Activated CD8-positive, alpha-beta T cell treated with anti-CD3 and anti-CD28 coated beads for 36 hours (primary cell): ENCODE data around the gene CASP8. TPM values are rescaled to one million over a fixed set of nuclear protein-coding genes. Genes with fewer than 3 reads are reported as not detected.
A peak's percentile ranks its signal among the peaks of the same experiment; 100 is the strongest.

Experiments
- ATAC-seq: fragments of 200-7000 bp; cut with Tn5 transposase; one replicate; pipeline ENCODE4 v1.10.0; 2021; ENCODE audit warnings: mild to moderate bottlenecking, moderate library complexity
- CTCF ChIA-PET: fragments of 350-600 bp; sonication (Branson Sonifier 250); formaldehyde crosslinking; loops from one replicate; lab custom pipeline; 2021; ENCODE audit warnings: antibody characterized with exemption; lab: Charles Lee
- POLR2A ChIA-PET: fragments of 350-600 bp; sonication (Branson Sonifier 250); formaldehyde crosslinking; loops from one replicate; lab custom pipeline; 2021; ENCODE audit warnings: antibody characterized with exemption; lab: Charles Lee
- DNase-seq: peaks from one replicate; pipeline ENCODE4 v3.0.0-alpha.2; 2020
- H3K27ac Mint-ChIP-seq: one replicate; pipeline ENCODE4 v1.8.0; 2021; ENCODE audit warnings: mild to moderate bottlenecking, mixed read lengths
- H3K27me3 Mint-ChIP-seq: one replicate; pipeline ENCODE4 v1.8.0; 2021; ENCODE audit warnings: mixed read lengths
- H3K36me3 Mint-ChIP-seq: one replicate; pipeline ENCODE4 v1.8.0; 2021; ENCODE audit warnings: low read depth, mixed read lengths
- H3K4me1 Mint-ChIP-seq: one replicate; pipeline ENCODE4 v1.8.0; 2021; ENCODE audit warnings: low read depth, mixed read lengths
- H3K4me3 Mint-ChIP-seq: one replicate; pipeline ENCODE4 v1.8.0; 2021; ENCODE audit warnings: mild to moderate bottlenecking, moderate library complexity, mixed read lengths
- H3K9me3 Mint-ChIP-seq: one replicate; pipeline ENCODE4 v1.8.0; 2021; ENCODE audit warnings: mixed read lengths
- intact Hi-C: fragments of 100-400 bp; cut with micrococcal nuclease; formaldehyde crosslinking; loops from one replicate; pipeline ENCODE4 v1.10.0; 2022
- total RNA-seq, 2 experiments: library from RNA; stranded (reverse); gene quantifications; one replicate each; pipeline ENCODE4 v1.2.3, GENCODE V29; 2021
- TF ChIP-seq, protein P1 (sequence below): fragments of 200-600 bp; IDR thresholded peaks from one replicate; pipeline ENCODE4 v1.8.0; 2022; ENCODE audit warnings: antibody characterized with exemption, mild to moderate bottlenecking

Gene CASP8
- total RNA-seq, 2 experiments from 2014 or later: 35.2 to 38.4 TPM

- H3K4me1 Mint-ChIP-seq: peaks cover 38% of the 10 kb centered on the region
- H3K27ac Mint-ChIP-seq: no peak overlapping the region
- intact Hi-C loops: no loop called here
- peaks cover 8% of the 10 kb centered on the region for H3K9me3 Mint-ChIP-seq
- CTCF ChIA-PET: interaction anchor here (1.0 to 1.8 kb wide), 4 partner anchors 10 to 121 kb away, joined by 4 to 11 read pairs (median 6); partner anchors contain the start of gene CASP8
- no peak overlapping the region for H3K4me3 Mint-ChIP-seq
- peaks cover 45% of the 10 kb centered on the region for H3K36me3 Mint-ChIP-seq
- H3K27me3 Mint-ChIP-seq: no peaks in the 10 kb centered on the region
- no peak for ATAC-seq
- POLR2A ChIA-PET: interaction anchor here (1.0 to 1.3 kb wide), 3 partner anchors 9 to 118 kb away, joined by 3 to 4 read pairs (median 4); no protein-coding TSS in a partner anchor
- DNase-seq: no peak
- TF ChIP-seq, protein P1, sequence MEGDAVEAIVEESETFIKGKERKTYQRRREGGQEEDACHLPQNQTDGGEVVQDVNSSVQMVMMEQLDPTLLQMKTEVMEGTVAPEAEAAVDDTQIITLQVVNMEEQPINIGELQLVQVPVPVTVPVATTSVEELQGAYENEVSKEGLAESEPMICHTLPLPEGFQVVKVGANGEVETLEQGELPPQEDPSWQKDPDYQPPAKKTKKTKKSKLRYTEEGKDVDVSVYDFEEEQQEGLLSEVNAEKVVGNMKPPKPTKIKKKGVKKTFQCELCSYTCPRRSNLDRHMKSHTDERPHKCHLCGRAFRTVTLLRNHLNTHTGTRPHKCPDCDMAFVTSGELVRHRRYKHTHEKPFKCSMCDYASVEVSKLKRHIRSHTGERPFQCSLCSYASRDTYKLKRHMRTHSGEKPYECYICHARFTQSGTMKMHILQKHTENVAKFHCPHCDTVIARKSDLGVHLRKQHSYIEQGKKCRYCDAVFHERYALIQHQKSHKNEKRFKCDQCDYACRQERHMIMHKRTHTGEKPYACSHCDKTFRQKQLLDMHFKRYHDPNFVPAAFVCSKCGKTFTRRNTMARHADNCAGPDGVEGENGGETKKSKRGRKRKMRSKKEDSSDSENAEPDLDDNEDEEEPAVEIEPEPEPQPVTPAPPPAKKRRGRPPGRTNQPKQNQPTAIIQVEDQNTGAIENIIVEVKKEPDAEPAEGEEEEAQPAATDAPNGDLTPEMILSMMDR: no peak
Measured at GRCh38 chr2:201242571-201243277, 17.6 kb upstream of the CASP8 start.

- Mint-ChIP-seq H3K9me3 (peaks cover 10% of the 10 kb centered on the region), H3K4me3 (no peak overlapping the region), H3K27ac (peak overlapping the region; percentile 38), H3K36me3 (peaks cover 40% of the 10 kb centered on the region), H3K4me1 (peaks cover 43% of the 10 kb centered on the region), H3K27me3 (no peaks in the 10 kb centered on the region)
- TF ChIP-seq, protein P1: no peak
- no peak for ATAC-seq
- ChIA-PET CTCF (interaction anchor here (0.8 kb wide), 1 partner anchor 119 kb away, joined by 3 read pairs; no protein-coding TSS in a partner anchor), POLR2A (interaction anchor here (1.0 to 1.5 kb wide), 3 partner anchors 13 to 457 kb away, joined by 3 to 4 read pairs (median 4); no protein-coding TSS in a partner anchor)
- DNase-seq: no peak
- intact Hi-C loops: no loop called here
Measured at GRCh38 chr2:201244829-201245228, 15.5 kb upstream of the CASP8 start.

GRCh38 chr2:201246280-201246679 is 14.1 kb upstream of the CASP8 start:
- TF ChIP-seq, protein P1: no peak
- intact Hi-C loops: no loop called here
- Mint-ChIP-seq H3K36me3 (peaks cover 39% of the 10 kb centered on the region), H3K27ac (peak overlapping the region; percentile 53), H3K9me3 (peaks cover 16% of the 10 kb centered on the region), H3K4me3 (no peak overlapping the region), H3K27me3 (no peaks in the 10 kb centered on the region), H3K4me1 (peaks cover 52% of the 10 kb centered on the region)
- ChIA-PET POLR2A (interaction anchor here (1.5 kb wide), 1 partner anchor 13 kb away, joined by 3 read pairs; no protein-coding TSS in a partner anchor), CTCF (interaction anchor here (0.7 to 1.7 kb wide), 4 partner anchors 9 to 111 kb away, joined by 3 to 5 read pairs (median 4); partner anchors contain the start of gene FLACC1)
- DNase-seq (no peak), ATAC-seq (no peak)

DNA sequence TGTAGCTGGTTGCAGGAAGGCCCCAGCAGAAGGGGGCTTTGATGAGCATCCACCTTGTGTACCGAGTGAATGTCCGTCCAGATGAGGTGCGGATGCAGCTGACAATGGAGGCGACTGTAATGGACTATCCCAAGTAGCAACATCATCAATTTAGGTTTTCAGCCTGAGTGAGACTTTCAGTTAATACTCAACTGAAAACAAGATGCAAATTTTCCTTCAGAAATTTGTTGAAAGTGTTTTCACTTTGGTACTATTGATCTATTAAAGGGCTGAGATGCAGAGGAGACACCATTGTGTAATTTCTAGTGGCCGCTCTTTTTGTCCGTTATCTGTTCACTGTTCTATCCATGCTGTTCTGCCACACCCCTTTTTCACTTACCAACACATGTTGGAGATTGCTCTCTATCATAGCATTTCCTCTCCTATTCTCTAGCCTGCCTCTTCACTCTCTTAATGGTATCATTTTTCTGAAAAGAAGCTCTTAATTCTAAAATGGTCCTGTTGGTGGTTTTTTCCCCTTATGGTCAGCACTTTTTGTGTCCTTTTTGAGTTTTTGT is 12.0 kb upstream of the CASP8 start:
- CTCF ChIA-PET: interaction anchor here (1.0 to 2.0 kb wide), 4 partner anchors 12 to 110 kb away, joined by 3 to 7 read pairs (median 5); partner anchors contain the start of gene CASP8
- DNase-seq (no peak), ATAC-seq (no peak)
- H3K27me3 Mint-ChIP-seq: no peaks in the 10 kb centered on the region
- H3K4me1 Mint-ChIP-seq: peaks cover 62% of the 10 kb centered on the region
- POLR2A ChIA-PET: interaction anchor here (0.8 to 1.2 kb wide), 3 partner anchors 12 to 65 kb away, joined by 3 to 5 read pairs (median 4); partner anchors contain the start of genes CASP10 and CASP8
- intact Hi-C loops: no loop called here
- no peak overlapping the region for H3K4me3 Mint-ChIP-seq
- H3K9me3 Mint-ChIP-seq: peaks cover 19% of the 10 kb centered on the region
- H3K27ac Mint-ChIP-seq: no peak overlapping the region
- TF ChIP-seq, protein P1: no peak
- peaks cover 40% of the 10 kb centered on the region for H3K36me3 Mint-ChIP-seq
